Mononuclear cell (primary cell): ENCODE results near the gene ITCH. TPM values are rescaled to one million over a fixed set of nuclear protein-coding genes. Genes with fewer than 3 reads are reported as not detected.
"Not testable (repeated sequence)": the region's sequence is repeated elsewhere in the genome, so short reads cannot be mapped to it uniquely, and the experiment has no call there.

Source experiments
- H3K27me3 ChIP-seq: 2 replicates; pipeline ENCODE4 v1.6.0; 2011; ENCODE audit warnings: low read length, control low read depth; ENCODE audit not compliant: insufficient read depth
- H3K4me1 ChIP-seq: 2 replicates; pipeline ENCODE4 v1.5.1; 2011; ENCODE audit warnings: mild to moderate bottlenecking, low read length, control low read depth; ENCODE audit not compliant: insufficient read depth
- H3K4me3 ChIP-seq: 2 replicates; pipeline ENCODE4 v1.5.1; 2011; ENCODE audit warnings: mild to moderate bottlenecking, low read length, moderate library complexity
- H3K9me3 ChIP-seq: 2 replicates; pipeline ENCODE4 v1.5.1; 2011; ENCODE audit warnings: low read depth, mild to moderate bottlenecking, control low read depth, low read length
- total RNA-seq: library from RNA; depleted of rRNA; stranded (reverse); fragments of >200 nt; gene quantifications from one replicate; pipeline ENCODE4 v1.2.3, GENCODE V29; 2012

Gene ITCH
- total RNA-seq, 1 donor = 80.0 TPM

DNA sequence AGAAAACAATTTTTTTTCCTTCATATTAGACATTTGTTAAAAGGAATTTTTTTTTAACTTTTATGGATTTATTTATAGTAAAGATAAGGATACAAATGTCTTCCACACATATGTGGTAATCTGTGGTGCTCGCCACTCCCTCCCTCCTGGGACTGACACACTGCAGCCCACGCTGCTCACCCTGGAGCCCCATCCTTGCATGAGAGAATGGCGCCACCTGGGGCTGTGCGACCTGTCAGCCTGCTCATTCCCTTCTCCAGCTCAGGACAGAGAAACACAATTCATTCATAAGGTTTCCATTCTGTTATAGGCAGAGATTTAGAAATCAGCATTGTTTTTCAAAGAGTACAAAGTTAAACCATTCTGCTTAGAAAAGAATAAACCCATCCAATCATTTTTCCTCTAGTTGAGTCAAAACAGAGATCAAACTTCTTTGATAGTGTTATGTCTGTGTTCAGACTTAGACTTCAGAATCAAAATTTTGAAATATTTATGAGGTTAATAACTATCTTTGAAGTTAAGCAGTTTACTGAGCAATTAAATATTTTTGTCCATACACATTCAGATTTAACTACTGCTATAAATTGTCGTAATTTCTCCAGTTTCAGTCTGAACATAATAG lies 110.3 kb downstream of the ITCH start:
- Histone ChIP-seq H3K9me3 (no peaks in the 10 kb centered on the region), H3K4me3 (no peak overlapping the region), H3K27me3 (no peaks in the 10 kb centered on the region), H3K4me1 (no peaks in the 10 kb centered on the region)

DNA sequence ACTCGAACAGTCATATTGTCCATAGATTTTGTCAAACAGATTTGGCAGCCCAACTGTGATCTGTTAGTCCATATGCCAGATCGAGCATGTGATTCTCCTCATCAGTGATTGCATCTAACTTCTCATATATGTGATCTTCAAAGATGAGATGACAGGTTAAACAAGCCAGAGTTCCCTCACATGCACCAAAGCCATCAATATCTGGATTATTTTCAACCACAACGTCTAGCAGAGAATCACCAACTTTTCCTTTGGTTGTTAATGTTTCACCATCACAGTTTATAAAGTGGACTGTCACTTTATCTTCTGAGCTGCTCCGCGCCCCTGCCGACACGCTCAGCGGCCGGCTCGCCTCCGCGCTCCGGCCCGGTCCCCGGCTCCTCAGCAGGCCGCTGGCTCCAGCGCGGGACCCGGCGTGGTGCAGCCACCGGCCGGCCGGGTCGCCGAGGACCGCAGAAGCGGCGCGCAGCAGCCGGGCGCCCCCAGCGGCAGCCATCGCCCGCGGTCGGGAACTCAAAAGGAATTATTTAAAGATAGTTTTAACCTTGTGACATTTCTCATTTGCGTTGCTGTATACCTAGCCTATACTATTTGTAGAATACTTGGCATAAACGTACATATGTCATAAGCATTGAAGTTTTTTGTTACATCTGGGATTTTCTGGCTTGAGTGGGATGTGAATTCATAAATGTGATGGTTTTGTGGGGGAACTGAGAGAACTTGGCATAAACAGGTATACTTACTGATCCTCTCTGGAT lies 113.1 kb downstream of the ITCH start:
- H3K9me3 ChIP-seq = no peaks in the 10 kb centered on the region
- no peak overlapping the region for H3K4me3 ChIP-seq
- no peaks in the 10 kb centered on the region for H3K27me3 ChIP-seq
- H3K4me1 ChIP-seq = no peaks in the 10 kb centered on the region

DNA sequence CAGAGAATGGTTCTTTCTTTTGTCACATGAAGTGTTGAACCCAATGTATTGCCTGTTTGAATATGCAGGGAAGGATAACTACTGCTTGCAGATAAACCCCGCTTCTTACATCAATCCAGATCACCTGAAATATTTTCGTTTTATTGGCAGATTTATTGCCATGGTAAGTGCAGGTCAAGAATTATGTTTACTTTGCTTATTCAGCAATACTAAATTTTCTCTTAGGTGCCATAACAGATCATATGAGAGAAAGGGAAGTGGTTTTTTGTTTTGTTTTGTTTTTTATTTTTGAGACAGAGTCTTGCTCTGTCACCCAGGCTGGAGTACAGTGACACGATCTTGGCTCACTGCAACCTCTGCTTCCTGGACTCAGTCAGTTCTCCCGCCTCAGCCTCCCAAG lies 116.6 kb downstream of the ITCH start:
- no peaks in the 10 kb centered on the region for H3K9me3 ChIP-seq

GRCh38 chr20:34482154-34482553 lies 119.1 kb downstream of the ITCH start:
- H3K4me3 ChIP-seq, H3K4me1 ChIP-seq, H3K27me3 ChIP-seq, H3K9me3 ChIP-seq: not testable (repeated sequence)

More for the DNA sequence above, 116.6 kb downstream of the ITCH start:
- H3K27me3 ChIP-seq = no peaks in the 10 kb centered on the region
- H3K4me3 ChIP-seq = no peak overlapping the region
- no peaks in the 10 kb centered on the region for H3K4me1 ChIP-seq

GRCh38 chr20:34483585-34484220 lies 120.6 kb downstream of the ITCH start:
- not testable (repeated sequence) for H3K4me1 ChIP-seq, H3K4me3 ChIP-seq, H3K27me3 ChIP-seq, H3K9me3 ChIP-seq

DNA sequence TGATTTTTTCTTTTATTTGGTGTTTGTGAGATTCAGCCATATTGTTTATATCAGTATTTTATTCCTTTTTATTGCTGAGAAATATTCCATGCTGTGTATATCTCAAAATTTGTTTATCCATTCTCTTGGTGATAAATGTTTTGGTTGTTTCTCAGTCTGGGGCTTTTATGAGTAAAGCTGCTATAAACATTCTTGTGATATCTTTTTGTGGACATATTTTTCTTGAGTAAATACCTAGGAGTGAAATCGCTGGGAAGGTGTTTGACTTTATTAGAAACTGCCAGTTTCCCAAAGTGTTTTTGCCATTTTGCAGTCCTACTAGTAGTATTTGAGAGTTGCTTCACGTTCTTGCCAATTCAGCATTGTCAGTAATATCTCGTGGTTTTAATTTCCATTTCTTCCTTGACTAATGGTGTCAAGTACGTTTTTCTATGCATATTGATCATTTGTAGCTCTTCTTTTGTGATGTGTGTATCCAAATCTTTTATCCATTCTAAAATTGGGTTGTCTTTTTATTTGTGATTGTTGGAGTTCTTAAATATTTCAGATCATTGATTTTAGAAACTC lies 122.1 kb downstream of the ITCH start:
- H3K4me3 ChIP-seq = no peak overlapping the region
- no peaks in the 10 kb centered on the region for H3K27me3 ChIP-seq
- H3K4me1 ChIP-seq = no peaks in the 10 kb centered on the region
- H3K9me3 ChIP-seq = no peaks in the 10 kb centered on the region

GRCh38 chr20:34491226-34491931 lies 128.3 kb downstream of the ITCH start:
- Histone ChIP-seq H3K27me3 (no peaks in the 10 kb centered on the region), H3K4me3 (no peak overlapping the region), H3K4me1 (no peaks in the 10 kb centered on the region), H3K9me3 (no peaks in the 10 kb centered on the region)

DNA sequence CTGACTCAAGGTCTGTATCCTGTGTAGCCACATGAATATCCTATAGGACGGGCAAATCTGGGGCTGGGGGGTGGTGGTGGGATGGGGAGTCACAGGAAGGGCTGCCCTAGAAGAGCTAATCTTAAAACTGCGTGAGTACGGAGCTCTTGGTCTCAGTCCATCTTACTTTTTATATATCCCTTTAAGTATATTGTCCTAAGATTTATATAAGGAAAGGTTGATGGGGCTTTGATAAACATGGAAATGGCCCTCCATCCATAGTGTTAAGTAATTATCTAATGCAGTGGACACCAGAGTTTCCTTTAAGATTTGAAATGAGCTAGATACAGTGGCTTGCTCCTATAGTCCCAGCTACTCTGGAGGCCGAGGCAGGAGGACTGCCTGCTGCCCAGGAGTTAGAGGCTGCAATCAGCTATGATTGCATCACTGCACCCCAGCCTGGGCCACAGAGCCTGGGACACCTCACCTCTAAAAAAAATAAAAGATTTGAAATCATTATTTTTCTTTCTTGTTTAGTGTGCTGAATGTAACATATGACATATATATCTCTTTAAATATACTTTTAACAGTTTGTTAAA lies 128.9 kb downstream of the ITCH start:
- Histone ChIP-seq H3K9me3 (no peaks in the 10 kb centered on the region), H3K27me3 (no peaks in the 10 kb centered on the region), H3K4me3 (no peak overlapping the region), H3K4me1 (no peaks in the 10 kb centered on the region)

DNA sequence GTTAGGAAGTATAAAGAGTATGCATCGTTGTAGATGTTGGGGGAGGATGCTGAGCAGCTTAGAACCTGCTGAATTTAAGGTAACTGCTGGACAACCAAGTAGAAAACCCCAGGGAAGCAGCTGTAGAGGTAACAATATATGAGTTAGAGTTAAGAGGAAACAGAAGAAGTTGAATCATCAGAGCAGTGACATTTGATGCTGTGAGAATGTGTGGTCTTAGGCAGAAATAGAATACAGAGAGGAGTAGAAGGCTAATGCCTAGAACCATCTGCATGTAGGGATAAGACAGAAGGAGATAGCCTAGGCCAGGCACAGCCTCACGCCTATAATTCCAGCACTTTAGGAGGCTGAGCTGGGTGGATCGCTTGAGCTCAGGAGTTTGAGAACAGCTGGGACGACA lies 130.6 kb downstream of the ITCH start:
- Histone ChIP-seq H3K9me3 (no peaks in the 10 kb centered on the region), H3K4me1 (no peaks in the 10 kb centered on the region), H3K4me3 (no peak overlapping the region), H3K27me3 (no peaks in the 10 kb centered on the region)

GRCh38 chr20:34495307-34495706 lies 132.2 kb downstream of the ITCH start:
- H3K9me3 ChIP-seq = peaks cover under 1% of the 10 kb centered on the region
- H3K4me1 ChIP-seq = no peaks in the 10 kb centered on the region
- no peak overlapping the region for H3K4me3 ChIP-seq
- no peaks in the 10 kb centered on the region for H3K27me3 ChIP-seq

- Histone ChIP-seq H3K27me3 (no peaks in the 10 kb centered on the region), H3K4me3 (no peak overlapping the region), H3K9me3 (peaks cover 6% of the 10 kb centered on the region), H3K4me1 (no peaks in the 10 kb centered on the region)
These were observed 132.8 kb downstream of the ITCH start for GRCh38 chr20:34495916-34496315.

DNA sequence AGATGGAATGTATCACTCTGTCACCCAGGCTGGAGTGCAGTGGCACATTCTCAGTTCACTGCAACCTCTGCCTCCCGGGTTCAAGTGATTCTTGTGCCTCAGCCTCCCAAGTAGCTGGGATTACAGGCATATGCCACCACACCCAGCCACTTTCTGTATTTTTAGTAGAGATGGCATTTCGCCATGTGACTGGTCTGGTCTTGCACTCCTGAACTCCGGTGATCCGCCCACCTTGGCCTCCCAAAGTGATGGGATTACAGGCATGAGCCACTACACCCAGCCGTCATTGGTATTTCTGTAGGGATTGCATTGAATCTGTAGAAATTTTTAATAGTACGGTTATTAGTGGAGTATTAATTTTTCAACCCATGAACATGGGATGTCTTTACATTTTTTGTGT lies 134.5 kb downstream of the ITCH start:
- H3K27me3 ChIP-seq, H3K4me1 ChIP-seq, H3K4me3 ChIP-seq, H3K9me3 ChIP-seq: not testable (repeated sequence)

- no peaks in the 10 kb centered on the region for H3K27me3 ChIP-seq
- H3K9me3 ChIP-seq = peaks cover 7% of the 10 kb centered on the region
These were observed 137.8 kb downstream of the ITCH start for GRCh38 chr20:34500823-34501222.

DNA sequence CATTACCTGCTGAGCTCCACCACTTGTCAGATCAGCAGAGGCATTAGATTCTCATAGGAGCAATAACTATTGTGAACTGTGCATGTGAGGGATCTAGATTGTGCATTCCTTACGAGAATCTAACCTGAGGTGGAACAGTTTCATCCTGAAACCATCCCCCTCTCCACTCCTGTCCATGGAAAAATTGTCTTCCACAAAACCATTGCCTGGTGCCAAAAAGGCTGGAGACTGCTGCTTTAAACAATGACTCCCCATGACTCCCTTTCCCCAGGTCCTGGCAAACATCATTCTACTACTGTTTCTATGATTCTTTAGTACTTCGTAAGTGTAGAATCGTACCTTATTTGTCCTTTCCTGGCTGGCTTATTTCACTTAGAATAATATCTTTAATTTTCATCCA lies 143.4 kb downstream of the ITCH start:
- Histone ChIP-seq H3K4me1 (no peaks in the 10 kb centered on the region), H3K4me3 (no peak overlapping the region), H3K9me3 (no peaks in the 10 kb centered on the region), H3K27me3 (no peaks in the 10 kb centered on the region)

More at GRCh38 chr20:34500823-34501222, 137.8 kb downstream of the ITCH start:
- Histone ChIP-seq H3K4me1 (no peaks in the 10 kb centered on the region), H3K4me3 (no peak overlapping the region)
